Stimulated activated CD8-positive, alpha-beta memory T cell treated with anti-CD3 and anti-CD28 coated beads, Interleukin-4, amount 100 ng/mL, for 48 hours (primary cell): ENCODE measurements around the gene MRPL20.
"Not testable (repeated sequence)": the region's sequence is repeated elsewhere in the genome, so short reads cannot be mapped to it uniquely, and the experiment has no call there.

Experiments
- DNase-seq: peaks from one replicate; pipeline ENCODE4 v3.0.0-alpha.2; 2020

The MRPL20 gene

GRCh38 chr1:1437033-1437903 lies 30.2 kb upstream of the MRPL20 start:
- no peak for DNase-seq

- no peak for DNase-seq
Observed at GRCh38 chr1:1436630-1437032, 29.5 kb upstream of the MRPL20 start.

GRCh38 chr1:1435911-1436629 lies 29.0 kb upstream of the MRPL20 start:
- no peak for DNase-seq

- DNase-seq = peak; percentile 86
Observed at GRCh38 chr1:1435106-1435903, 28.2 kb upstream of the MRPL20 start, which contains the start of gene VWA1. Gene VWA1 (plus strand): TSS chr1:1435690. CDS start chr1:1435749, 59 bp downstream.

GRCh38 chr1:1434824-1435105 lies 27.7 kb upstream of the MRPL20 start:
- no peak for DNase-seq

- peak; percentile 40 for DNase-seq
Observed at GRCh38 chr1:1434131-1434823, 27.2 kb upstream of the MRPL20 start.

- peak; percentile 77 for DNase-seq
Observed at GRCh38 chr1:1433804-1434130, 26.7 kb upstream of the MRPL20 start.

GRCh38 chr1:1432951-1433803 lies 26.1 kb upstream of the MRPL20 start:
- DNase-seq = peak; percentile 41

GRCh38 chr1:1432274-1432950 lies 25.3 kb upstream of the MRPL20 start:
- DNase-seq = no peak

- DNase-seq = no peak
Observed at GRCh38 chr1:1431845-1432273, 24.8 kb upstream of the MRPL20 start.

GRCh38 chr1:1430992-1431844 lies 24.1 kb upstream of the MRPL20 start:
- no peak for DNase-seq

GRCh38 chr1:1430114-1430982 lies 23.3 kb upstream of the MRPL20 start:
- DNase-seq = no peak

- DNase-seq = no peak
Observed at GRCh38 chr1:1429671-1430073, 22.6 kb upstream of the MRPL20 start.

- not testable (repeated sequence) for DNase-seq
Observed at GRCh38 chr1:1428967-1429366, 21.9 kb upstream of the MRPL20 start.

GRCh38 chr1:1428174-1428573 lies 21.1 kb upstream of the MRPL20 start:
- no peak for DNase-seq

GRCh38 chr1:1427820-1428148 lies 20.7 kb upstream of the MRPL20 start:
- no peak for DNase-seq

GRCh38 chr1:1427106-1427819 lies 20.2 kb upstream of the MRPL20 start:
- no peak for DNase-seq

- DNase-seq = no peak
Observed at GRCh38 chr1:1426496-1427105, 19.5 kb upstream of the MRPL20 start.
